Measurements from ENCODE around the gene FERMT1.
"Not testable (repeated sequence)": the region's sequence is repeated elsewhere in the genome, so short reads cannot be mapped to it uniquely, and the experiment has no call there.

Gene FERMT1

GRCh38 chr20:6040958-6041807 is 81.6 kb downstream of the FERMT1 start:
- DNase-seq (ENCODE audit: low read depth in 2 of 2) = no peak

- DNase-seq (ENCODE audit: low read depth in 2 of 2) = no peak
These were observed 82.3 kb downstream of the FERMT1 start for GRCh38 chr20:6040540-6040939.

DNA sequence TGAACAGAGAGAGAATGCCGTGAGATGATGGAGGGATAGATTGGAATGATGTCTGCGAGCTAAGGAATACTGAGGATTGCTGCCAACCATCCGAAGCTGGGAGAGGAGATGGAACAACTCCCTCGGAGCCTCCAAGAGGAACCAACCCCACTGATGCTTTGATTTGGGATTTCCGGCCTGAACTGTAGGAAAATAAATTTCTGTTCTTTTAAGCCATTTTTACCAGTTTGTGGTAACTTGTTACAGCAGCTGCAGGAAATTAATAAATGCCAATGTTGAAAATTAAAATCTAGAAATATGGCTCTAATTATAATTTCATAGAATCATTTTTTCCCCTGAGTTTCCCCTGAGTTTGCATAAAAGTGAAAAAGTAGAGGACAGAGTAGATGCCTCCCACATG is 83.1 kb downstream of the FERMT1 start:
- DNase-seq (ENCODE audit: low read depth in 2 of 2) = no peak

DNA sequence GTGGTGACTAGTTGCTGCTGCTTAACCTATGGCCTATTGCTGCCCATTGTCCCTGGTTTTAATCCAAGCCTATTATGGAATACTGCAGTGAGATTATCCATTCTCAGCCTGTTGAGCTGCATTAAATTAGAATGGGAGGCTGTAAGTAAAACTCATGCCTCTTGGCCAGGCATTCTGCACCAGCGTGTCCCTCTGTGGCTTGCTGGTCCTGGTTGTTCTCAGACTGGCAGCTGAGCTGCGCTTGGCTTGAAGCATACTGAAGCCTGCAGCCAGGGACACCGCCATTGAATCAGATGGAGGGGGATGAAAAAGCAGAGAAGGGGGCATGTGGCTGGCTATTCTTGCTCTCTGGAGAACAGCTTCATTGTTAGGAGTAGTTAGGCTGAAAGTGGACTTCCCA is 84.6 kb downstream of the FERMT1 start:
- DNase-seq (ENCODE audit: low read depth in 2 of 2) = no peak

DNA sequence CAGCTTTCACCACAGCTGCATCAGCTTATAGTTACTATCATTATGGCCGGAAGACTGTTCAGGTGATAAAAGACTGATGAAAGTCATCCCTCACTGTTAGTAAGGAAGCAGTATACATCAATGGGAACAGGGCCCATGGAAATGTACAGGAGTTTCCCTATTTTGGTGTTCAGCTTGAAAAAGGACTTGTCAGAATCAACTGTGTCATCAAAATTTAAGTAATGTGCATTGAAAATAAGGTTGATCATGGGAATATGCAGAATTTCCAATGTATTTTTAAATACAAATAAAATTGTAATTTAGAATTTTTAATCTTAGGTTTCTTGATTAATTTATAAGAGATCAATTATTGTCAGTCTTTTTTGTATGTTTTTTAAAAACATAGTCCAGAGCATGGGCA is 85.7 kb downstream of the FERMT1 start:
- no peak for DNase-seq (ENCODE audit: low read depth in 2 of 2)

DNA sequence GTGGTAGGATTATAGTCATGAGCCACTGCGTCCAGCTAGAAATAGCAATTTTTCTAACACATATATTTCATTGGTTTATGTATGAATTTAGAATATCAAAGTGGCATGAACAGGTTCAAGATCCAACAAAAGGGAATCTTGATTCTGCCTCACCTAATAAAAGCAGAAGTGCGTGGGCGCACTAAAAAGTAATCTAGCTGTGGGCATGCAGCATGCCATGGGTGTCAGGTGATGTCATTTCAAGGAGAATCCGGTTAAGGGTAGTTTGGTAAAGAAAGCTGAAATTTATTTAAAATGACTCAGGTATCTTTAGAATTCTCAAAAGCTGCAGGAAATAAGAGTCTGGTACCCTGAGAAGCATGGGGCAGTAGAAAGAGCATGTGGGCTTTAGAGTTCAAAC is 86.6 kb downstream of the FERMT1 start:
- DNase-seq (ENCODE audit: low read depth in 2 of 2) = no peak

GRCh38 chr20:6034134-6034969 is 88.5 kb downstream of the FERMT1 start:
- DNase-seq (ENCODE audit: low read depth in 2 of 2) = no peak

DNA sequence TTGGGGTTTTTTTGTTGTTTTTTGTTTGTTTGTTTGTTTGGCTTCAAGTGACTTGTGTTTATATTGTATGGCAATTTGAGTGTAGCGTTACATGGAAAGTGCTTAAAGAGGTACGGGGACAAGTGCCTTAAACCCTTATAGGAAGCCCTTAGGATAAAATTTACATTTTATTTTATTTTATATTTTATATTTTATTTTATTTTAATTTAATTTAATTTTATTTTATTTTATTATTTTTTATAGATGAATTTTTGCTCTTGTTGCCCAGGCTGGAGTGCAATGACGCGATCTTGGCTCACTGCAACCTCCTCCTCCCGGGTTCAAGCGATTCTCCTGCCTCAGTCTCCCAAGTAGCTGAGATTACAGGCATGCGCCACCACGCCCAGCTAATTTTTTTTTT is 89.9 kb downstream of the FERMT1 start:
- DNase-seq (ENCODE audit: low read depth in 2 of 2) = not testable (repeated sequence)

DNA sequence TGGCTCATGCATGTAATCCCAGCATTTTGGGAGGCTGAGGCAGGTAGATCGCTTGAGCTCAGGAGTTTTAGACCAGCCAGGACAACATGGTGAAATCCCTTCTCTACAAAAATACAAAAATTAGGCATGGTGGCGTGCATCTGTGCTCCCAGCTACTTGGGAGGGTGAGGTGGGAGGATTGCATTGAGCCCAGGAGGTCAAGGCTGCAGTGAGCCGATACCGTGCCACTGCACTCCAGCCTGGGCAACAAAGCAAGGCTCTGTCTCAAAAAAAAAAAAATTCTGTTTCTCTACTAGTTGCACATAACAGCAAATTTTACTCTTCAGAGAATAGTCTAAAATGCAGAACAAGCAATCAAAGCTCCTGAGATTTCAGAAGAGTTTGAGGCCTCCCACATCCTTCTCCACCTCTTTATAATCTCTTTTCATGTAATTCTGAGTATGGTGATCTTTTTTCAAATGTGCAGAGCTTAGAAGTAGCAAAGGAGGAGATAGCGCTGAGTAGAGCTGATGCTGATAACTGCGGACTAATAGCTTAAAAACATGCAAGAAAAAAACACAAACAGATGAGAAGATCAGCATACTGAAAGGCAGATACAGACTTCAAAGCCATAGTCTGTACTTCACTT is 92.3 kb downstream of the FERMT1 start:
- DNase-seq (ENCODE audit: low read depth in 2 of 2) = no peak

- no peak for DNase-seq (ENCODE audit: low read depth in 2 of 2)
These were observed 93.3 kb downstream of the FERMT1 start for GRCh38 chr20:6029538-6029937.

DNA sequence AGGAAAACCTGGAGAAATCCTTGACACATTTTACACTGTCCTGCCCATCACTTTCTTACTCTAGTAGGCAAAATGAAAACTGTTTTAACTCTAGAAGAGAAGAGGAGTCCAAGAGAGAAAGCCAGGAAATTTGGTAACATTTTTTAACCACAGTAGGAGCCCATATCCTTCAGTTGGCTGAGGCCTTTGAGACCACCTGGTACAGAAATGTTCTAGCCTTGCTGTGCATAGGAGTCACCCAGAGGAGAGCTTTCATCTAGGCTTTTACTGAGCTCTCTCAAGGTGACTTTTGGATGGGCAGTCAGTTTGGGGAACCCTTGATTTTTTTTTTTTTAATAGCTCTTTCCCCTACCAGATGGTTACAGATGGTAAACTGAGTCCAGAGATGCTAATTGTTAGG is 94.0 kb downstream of the FERMT1 start:
- DNase-seq (ENCODE audit: low read depth in 2 of 2) = no peak

GRCh38 chr20:6026051-6026450 is 96.8 kb downstream of the FERMT1 start:
- DNase-seq (ENCODE audit: low read depth in 2 of 2) = no peak

All from stimulated activated CD4-positive, alpha-beta T cell treated with anti-CD3 and anti-CD28 coated beads, Interleukin-1b, Interleukin-23, amount 100 ng/mL, for 1 hour (primary cell).